ENCODE results near the gene DSTN. TPM values are rescaled to one million over a fixed set of nuclear protein-coding genes. Genes with fewer than 3 reads are reported as not detected.

The DSTN gene
- total and polyA plus RNA-seq, 2 of the 4 experiments (the other 2 are of a cell fraction): 221 to 269 TPM

DNA sequence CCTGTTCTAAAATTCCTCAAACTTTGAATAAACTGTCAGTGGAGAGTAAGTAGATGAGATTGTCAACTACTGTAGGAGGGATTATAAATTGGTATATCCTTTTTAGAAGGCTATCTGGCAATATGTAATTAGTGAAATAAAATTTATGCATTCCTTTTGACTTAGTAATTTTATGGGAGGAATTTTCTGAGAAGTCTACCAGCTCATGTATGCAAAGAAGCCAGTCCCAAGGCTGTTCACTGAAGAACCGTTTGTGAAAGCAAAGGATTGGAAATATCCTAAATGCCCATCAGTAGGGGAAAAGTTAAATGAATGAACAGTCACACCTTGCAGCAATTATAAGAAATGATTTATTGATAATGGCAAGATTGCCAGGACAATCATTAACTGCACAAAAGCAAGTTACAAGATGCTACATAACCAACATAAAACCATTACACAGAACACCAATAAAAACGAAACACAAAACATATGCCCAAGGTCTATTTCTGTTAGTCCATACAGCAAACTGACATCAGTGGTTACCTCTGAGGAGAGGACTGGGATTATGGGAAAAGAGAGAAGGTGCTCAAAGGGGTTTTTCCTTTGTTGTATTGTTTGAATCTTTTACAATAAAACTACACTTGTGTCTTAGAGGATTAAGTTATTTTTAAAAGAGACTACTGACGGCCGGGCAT, 4.6 kb upstream of the DSTN start:
- CTCF ChIA-PET: no interaction called here
- H3K4me2 ChIP-seq (ENCODE audit: low read depth, low read length): no peak overlapping the region
- no TSS peak for BruUV-seq (replicated peaks)

More for the DNA sequence above, 4.6 kb upstream of the DSTN start:
- Histone ChIP-seq H2AFZ (replicated peaks; ENCODE audit: low read length, poor library complexity) (no peak overlapping the region), H4K8ac (ENCODE audit: low read depth in 2 of 2, low read length in 2 of 2) (no peak overlapping the region), H3K18ac (ENCODE audit: low read depth, low read length) (no peak overlapping the region), H3K9ac (ENCODE audit: low read depth, low read length) (no peak overlapping the region), H2BK15ac (ENCODE audit: low read depth, low read length) (peak overlapping the region; percentile 22; the same call in 1 of the 3 replicates), H3K14ac (replicated peaks; ENCODE audit: low read depth, low read length) (peak overlapping the region; percentile 89), H2BK120ac (ENCODE audit: low read depth, low read length) (peak overlapping the region; percentile 88), H3K23ac (ENCODE audit: low read depth, low read length) (no peak overlapping the region), H3K9me1 (ENCODE audit: insufficient read depth, low read length) (peaks cover 5% of the 10 kb centered on the region; the same call in 1 of the 2 replicates), H3K79me1 (ENCODE audit: low read depth in 1 of 2, low read length in 2 of 2) (peaks cover 8 to 13% of the 10 kb centered on the region in 2 experiments; a peak in 3 of 4 replicates), H4K91ac (ENCODE audit: insufficient read depth, low read depth, low read length) (no peak overlapping the region), H3K9me3 (ENCODE audit: control insufficient read depth, insufficient read depth, low read length) (no peaks in the 10 kb centered on the region), H3K4ac (ENCODE audit: low read depth, low read length) (no peak overlapping the region; the same call in 1 of the 2 replicates), H2BK5ac (ENCODE audit: low read depth, low read length, poor library complexity, severe bottlenecking) (no peak overlapping the region), H3K27me3 (ENCODE audit: control insufficient read depth, insufficient read depth, low read length) (no peaks in the 10 kb centered on the region), H3K36me3 (ENCODE audit: control insufficient read depth, insufficient read depth, low read length) (no peaks in the 10 kb centered on the region), H2AK9ac (replicated peaks; ENCODE audit: low read depth, low read length, poor library complexity) (no peak overlapping the region), H3K56ac (ENCODE audit: extremely low read depth, insufficient read depth, low read length) (0 out of 2 replicates have a peak overlapping the region, but pooled peaks have one; percentile 1), H3K4me3 (ENCODE audit: insufficient read depth, low read depth, low read length) (no peak overlapping the region), H4K5ac (ENCODE audit: low read depth, low read length) (no peak overlapping the region), H2AK5ac (ENCODE audit: low read depth, low read length) (no peak overlapping the region), H4K20me1 (ENCODE audit: insufficient read depth, low read length) (no peaks in the 10 kb centered on the region; the same call in 1 of the 2 replicates), H2BK20ac (ENCODE audit: low read depth, low read length) (peak overlapping the region; percentile 91; the same call in 1 of the 2 replicates), H3K4me1 (ENCODE audit: control insufficient read depth, insufficient read depth, low read length) (peaks cover 9% of the 10 kb centered on the region), H3K27ac (ENCODE audit: insufficient read depth, low read length) (no peak overlapping the region)
- ATAC-seq (ENCODE audit: low read depth) (no peak), DNase-seq (peak; percentile 44)
- POLR2A ChIA-PET (ENCODE audit: unreplicated experiment): no interaction called here
- intact Hi-C loops (cut with micrococcal nuclease): no loop called here
- in situ Hi-C loops (cut with MboI; ENCODE audit: low sequenced_read_pairs): no loop called here
- WGBS, 2 experiments (ENCODE audit: extremely low coverage in 2 of 2, insufficient read length in 1 of 2): no CpG with 5 or more reads among the region's 4 CpGs
- dilution Hi-C loops (cut with HindIII; ENCODE audit: low sequenced_read_pairs, unreplicated experiment): no loop called here
- no peak for TF ChIP-seq BHLHE40 (IDR thresholded peaks at IDR 0.05; ENCODE audit: low read depth, low read length)
- no peak for TF ChIP-seq RAD21 (IDR thresholded peaks at IDR 0.05; ENCODE audit: low read length)
- TF ChIP-seq MAZ (IDR thresholded peaks at IDR 0.05; ENCODE audit: borderline replicate concordance, low read depth, low read length): no peak
- no peak for TF ChIP-seq POLR2A (IDR thresholded peaks at IDR 0.05; ENCODE audit: low read depth, low read length)
- no peak for TF ChIP-seq CEBPB (IDR thresholded peaks at IDR 0.05; ENCODE audit: low read depth, low read length)
- TF ChIP-seq, protein P1, sequence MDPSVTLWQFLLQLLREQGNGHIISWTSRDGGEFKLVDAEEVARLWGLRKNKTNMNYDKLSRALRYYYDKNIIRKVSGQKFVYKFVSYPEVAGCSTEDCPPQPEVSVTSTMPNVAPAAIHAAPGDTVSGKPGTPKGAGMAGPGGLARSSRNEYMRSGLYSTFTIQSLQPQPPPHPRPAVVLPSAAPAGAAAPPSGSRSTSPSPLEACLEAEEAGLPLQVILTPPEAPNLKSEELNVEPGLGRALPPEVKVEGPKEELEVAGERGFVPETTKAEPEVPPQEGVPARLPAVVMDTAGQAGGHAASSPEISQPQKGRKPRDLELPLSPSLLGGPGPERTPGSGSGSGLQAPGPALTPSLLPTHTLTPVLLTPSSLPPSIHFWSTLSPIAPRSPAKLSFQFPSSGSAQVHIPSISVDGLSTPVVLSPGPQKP (IDR thresholded peaks at IDR 0.05; ENCODE audit: borderline replicate concordance, low read depth, low read length): no peak
- TF ChIP-seq MXI1 (IDR thresholded peaks at IDR 0.05; ENCODE audit: borderline replicate concordance, low read depth, low read length): no peak
